Measurements from ENCODE around the gene ZNF229.

Gene ZNF229

GRCh38 chr19:44452367-44452766, 4.1 kb upstream of the ZNF229 start:
- TF ChIP-seq REST (IDR thresholded peaks at IDR 0.05; ENCODE audit: insufficient read depth in 1 of 2, low read depth in 2 of 2, low read length in 2 of 2) (no peak), POLR2AphosphoS5 (IDR thresholded peaks at IDR 0.05; ENCODE audit: low read depth, low read length) (no peak), SIN3A (IDR thresholded peaks at IDR 0.05; ENCODE audit: borderline replicate concordance, insufficient read depth, low read length) (no peak), FOXP2 (optimal IDR thresholded peaks at IDR 0.05; ENCODE audit: borderline replicate concordance, extremely low read depth, extremely low read length, insufficient read depth) (no peak), TAF1 (IDR thresholded peaks at IDR 0.05; ENCODE audit: borderline replicate concordance, insufficient read depth, low read length) (no peak)

- no peak for TF ChIP-seq REST (IDR thresholded peaks at IDR 0.05; ENCODE audit: insufficient read depth in 1 of 2, low read depth in 2 of 2, low read length in 2 of 2)
- no peak for TF ChIP-seq TAF1 (IDR thresholded peaks at IDR 0.05; ENCODE audit: borderline replicate concordance, insufficient read depth, low read length)
- TF ChIP-seq POLR2AphosphoS5 (IDR thresholded peaks at IDR 0.05; ENCODE audit: low read depth, low read length): no peak
- TF ChIP-seq FOXP2 (optimal IDR thresholded peaks at IDR 0.05; ENCODE audit: borderline replicate concordance, extremely low read depth, extremely low read length, insufficient read depth): no peak
- TF ChIP-seq SIN3A (IDR thresholded peaks at IDR 0.05; ENCODE audit: borderline replicate concordance, insufficient read depth, low read length): no peak
These were observed 3.4 kb upstream of the ZNF229 start for GRCh38 chr19:44451687-44452086.

- TF ChIP-seq REST (IDR thresholded peaks at IDR 0.05; ENCODE audit: insufficient read depth in 1 of 2, low read depth in 2 of 2, low read length in 2 of 2): no peak
- TF ChIP-seq POLR2AphosphoS5 (IDR thresholded peaks at IDR 0.05; ENCODE audit: low read depth, low read length): no peak
These were observed 9.8 kb downstream of the ZNF229 start for GRCh38 chr19:44438441-44438840.

GRCh38 chr19:44435441-44435840, 12.8 kb downstream of the ZNF229 start:
- TF ChIP-seq POLR2AphosphoS5 (IDR thresholded peaks at IDR 0.05; ENCODE audit: low read depth, low read length): no peak
- no peak for TF ChIP-seq FOXP2 (optimal IDR thresholded peaks at IDR 0.05; ENCODE audit: borderline replicate concordance, extremely low read depth, extremely low read length, insufficient read depth)
- TF ChIP-seq REST (IDR thresholded peaks at IDR 0.05; ENCODE audit: insufficient read depth in 1 of 2, low read depth in 2 of 2, low read length in 2 of 2): no peak
- no peak for TF ChIP-seq SIN3A (IDR thresholded peaks at IDR 0.05; ENCODE audit: borderline replicate concordance, insufficient read depth, low read length)
- TF ChIP-seq TAF1 (IDR thresholded peaks at IDR 0.05; ENCODE audit: borderline replicate concordance, insufficient read depth, low read length): no peak

GRCh38 chr19:44430956-44431355, 17.3 kb downstream of the ZNF229 start:
- TF ChIP-seq SIN3A (IDR thresholded peaks at IDR 0.05; ENCODE audit: borderline replicate concordance, insufficient read depth, low read length) (no peak), REST (IDR thresholded peaks at IDR 0.05; ENCODE audit: insufficient read depth in 1 of 2, low read depth in 2 of 2, low read length in 2 of 2) (no peak), TAF1 (IDR thresholded peaks at IDR 0.05; ENCODE audit: borderline replicate concordance, insufficient read depth, low read length) (no peak)

Measured in PFSK-1 (cell line).